ENCODE data around the gene PRDX4.

Gene PRDX4

DNA sequence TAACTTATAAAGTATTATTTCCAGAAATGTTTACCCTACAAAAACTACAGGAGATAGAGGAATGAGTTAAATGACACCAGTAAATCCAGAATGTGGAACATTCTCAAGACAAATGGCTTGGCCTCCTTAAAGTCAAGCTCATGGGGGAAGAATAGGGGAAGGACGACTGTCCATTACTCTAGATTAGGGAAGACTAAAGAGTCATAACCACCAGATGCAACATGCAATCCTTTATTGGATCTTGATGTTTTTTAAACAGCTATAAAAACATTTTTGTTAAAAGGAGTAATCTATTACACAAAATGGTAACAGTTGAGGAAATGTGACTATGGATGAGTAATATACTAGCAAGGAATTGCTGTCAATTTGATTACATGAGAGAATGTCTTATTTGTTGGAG lies 64.7 kb downstream of the PRDX4 start:
- H3K9me3 ChIP-seq (ENCODE audit: insufficient read depth, low read length): no peaks in the 10 kb centered on the region
- TF ChIP-seq EZH2phosphoT487 (IDR thresholded peaks at IDR 0.05; ENCODE audit: low read depth): no peak
- TF ChIP-seq, protein P1, sequence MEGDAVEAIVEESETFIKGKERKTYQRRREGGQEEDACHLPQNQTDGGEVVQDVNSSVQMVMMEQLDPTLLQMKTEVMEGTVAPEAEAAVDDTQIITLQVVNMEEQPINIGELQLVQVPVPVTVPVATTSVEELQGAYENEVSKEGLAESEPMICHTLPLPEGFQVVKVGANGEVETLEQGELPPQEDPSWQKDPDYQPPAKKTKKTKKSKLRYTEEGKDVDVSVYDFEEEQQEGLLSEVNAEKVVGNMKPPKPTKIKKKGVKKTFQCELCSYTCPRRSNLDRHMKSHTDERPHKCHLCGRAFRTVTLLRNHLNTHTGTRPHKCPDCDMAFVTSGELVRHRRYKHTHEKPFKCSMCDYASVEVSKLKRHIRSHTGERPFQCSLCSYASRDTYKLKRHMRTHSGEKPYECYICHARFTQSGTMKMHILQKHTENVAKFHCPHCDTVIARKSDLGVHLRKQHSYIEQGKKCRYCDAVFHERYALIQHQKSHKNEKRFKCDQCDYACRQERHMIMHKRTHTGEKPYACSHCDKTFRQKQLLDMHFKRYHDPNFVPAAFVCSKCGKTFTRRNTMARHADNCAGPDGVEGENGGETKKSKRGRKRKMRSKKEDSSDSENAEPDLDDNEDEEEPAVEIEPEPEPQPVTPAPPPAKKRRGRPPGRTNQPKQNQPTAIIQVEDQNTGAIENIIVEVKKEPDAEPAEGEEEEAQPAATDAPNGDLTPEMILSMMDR (IDR thresholded peaks at IDR 0.05; ENCODE audit: low read depth, low read length): no peak
- no peaks in the 10 kb centered on the region; the same call in 1 of the 2 replicates for H4K20me1 ChIP-seq (ENCODE audit: insufficient read depth, low read length)
- no peak overlapping the region for H2AFZ ChIP-seq (ENCODE audit: low read depth, low read length)
- H3K4me1 ChIP-seq (ENCODE audit: low read length): peaks cover 29% of the 10 kb centered on the region
- H3K4me3 ChIP-seq (ENCODE audit: low read length): no peak overlapping the region
- H3K27me3 ChIP-seq (ENCODE audit: low read depth, low read length): no peaks in the 10 kb centered on the region
- H3K27ac ChIP-seq (ENCODE audit: low read length): peak overlapping the region; percentile 78; the same call in 1 of the 2 replicates
- H3K36me3 ChIP-seq (replicated peaks; ENCODE audit: low read depth, low read length): peaks cover 15% of the 10 kb centered on the region
- peaks cover 16% of the 10 kb centered on the region for H3K79me2 ChIP-seq (ENCODE audit: low read length)
- H3K4me2 ChIP-seq (ENCODE audit: low read length): peak overlapping the region; percentile 82
- H3K9ac ChIP-seq (ENCODE audit: low read length): no peak overlapping the region

DNA sequence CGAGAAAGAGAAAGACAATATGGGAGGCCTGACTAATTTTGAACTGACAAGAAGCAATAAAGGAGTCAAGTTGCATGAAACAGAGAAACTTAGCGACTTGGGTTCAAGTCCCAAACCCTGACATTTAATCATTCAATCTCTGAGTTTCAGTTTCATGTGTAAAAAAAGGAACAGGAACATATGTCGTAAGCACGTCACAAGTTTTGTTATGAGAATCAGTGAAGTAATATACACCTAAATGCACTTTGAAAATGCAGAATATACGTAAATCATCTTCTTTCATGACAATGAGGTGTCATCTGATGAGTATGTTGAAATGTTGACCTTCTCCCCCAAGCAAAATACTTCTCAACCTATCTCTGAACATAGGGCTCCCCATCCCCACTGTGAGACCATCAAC lies 65.4 kb downstream of the PRDX4 start:
- Histone ChIP-seq H3K27me3 (ENCODE audit: low read depth, low read length) (no peaks in the 10 kb centered on the region), H3K4me1 (ENCODE audit: low read length) (peaks cover 29% of the 10 kb centered on the region), H3K9ac (ENCODE audit: low read length) (peak overlapping the region; percentile 18; the same call in 1 of the 2 replicates), H4K20me1 (ENCODE audit: insufficient read depth, low read length) (peaks cover 4% of the 10 kb centered on the region), H3K4me2 (ENCODE audit: low read length) (peak overlapping the region; percentile 82), H3K27ac (ENCODE audit: low read length) (peak overlapping the region; percentile 78), H2AFZ (ENCODE audit: low read depth, low read length) (no peak overlapping the region), H3K9me3 (ENCODE audit: insufficient read depth, low read length) (no peaks in the 10 kb centered on the region), H3K36me3 (replicated peaks; ENCODE audit: low read depth, low read length) (peaks cover 15% of the 10 kb centered on the region), H3K4me3 (ENCODE audit: low read length) (peak overlapping the region; percentile 65), H3K79me2 (ENCODE audit: low read length) (peaks cover 23% of the 10 kb centered on the region)
- TF ChIP-seq, protein P1 (IDR thresholded peaks at IDR 0.05; ENCODE audit: low read depth, low read length): no peak
- TF ChIP-seq EZH2phosphoT487 (IDR thresholded peaks at IDR 0.05; ENCODE audit: low read depth): no peak
